GM12878 (cell line): Measurements from ENCODE around the gene DDIT4.

Experiments used
- CEBPB ChIP-seq, 2 experiments: fragments of 150-350 bp in 1 of 2; IDR thresholded peaks; 2 replicates each; pipeline ENCODE4 v1.6.1; 2012 to 2014; ENCODE audit warnings: low read depth in 2 of 2, low read length in 2 of 2, borderline replicate concordance in 1 of 2, inconsistent platforms in 1 of 2
- ESRRA ChIP-seq: IDR thresholded peaks from 2 replicates; pipeline ENCODE4 v1.6.1; 2012; ENCODE audit warnings: mild to moderate bottlenecking, low read length, improper control_type of control experiment
- EZH2 ChIP-seq: IDR thresholded peaks from 2 replicates; pipeline ENCODE4 v1.6.1; 2012; ENCODE audit warnings: low read depth, mild to moderate bottlenecking, control low read depth, inconsistent platforms, low read length, borderline replicate concordance; ENCODE audit not compliant: control insufficient read depth
- HDGF ChIP-seq: fragments of 450-650 bp; IDR thresholded peaks from 2 replicates; pipeline ENCODE4 v1.6.1; 2016; ENCODE audit warnings: antibody characterized with exemption
- IKZF2 ChIP-seq, 2 experiments: fragments of 450-650 bp; IDR thresholded peaks; 2 replicates each; pipeline ENCODE4 v1.6.1; 2017; ENCODE audit warnings: mild to moderate bottlenecking in 2 of 2, moderate library complexity in 2 of 2
- POLR2A ChIP-seq: IDR thresholded peaks from 2 replicates; pipeline ENCODE4 v1.6.1; 2011; ENCODE audit warnings: low read depth, mild to moderate bottlenecking, low read length
- ZNF24 ChIP-seq: fragments of 450-650 bp; IDR thresholded peaks from 2 replicates; pipeline ENCODE4 v1.6.1; 2017; ENCODE audit warnings: antibody characterized with exemption, mild to moderate bottlenecking
- TF ChIP-seq, protein P1 (sequence below): fragments of 450-650 bp; formaldehyde crosslinking; IDR thresholded peaks from 2 replicates; pipeline ENCODE4 v1.4.0; 2022; ENCODE audit warnings: mild to moderate bottlenecking, moderate library complexity
- TF ChIP-seq, protein P2 (sequence below): IDR thresholded peaks from 2 replicates; pipeline ENCODE4 v1.6.1; 2012; ENCODE audit warnings: low read depth, low read length, improper control_type of control experiment
- TF ChIP-seq, protein P3 (sequence below): fragments of 450-650 bp; formaldehyde crosslinking; IDR thresholded peaks from 2 replicates; pipeline ENCODE4 v1.5.0; 2022; ENCODE audit warnings: mild to moderate bottlenecking, missing genetic modification characterization
- TF ChIP-seq, protein P4 (sequence below): fragments of 450-650 bp; IDR thresholded peaks from 2 replicates; pipeline ENCODE4 v1.6.1; 2016; ENCODE audit warnings: mild to moderate bottlenecking, moderate library complexity, borderline replicate concordance
- TF ChIP-seq, protein P5 (sequence below), 3 experiments: IDR thresholded peaks in 2 of 3; conservative IDR thresholded peaks in 1 of 3; 2 replicates each; pipeline ENCODE4 v1.5.1; 2011; ENCODE audit warnings: low read depth in 3 of 3, low read length in 3 of 3, mild to moderate bottlenecking in 3 of 3, control low read depth in 2 of 3, moderate library complexity in 2 of 3, inconsistent platforms in 1 of 3, mixed read lengths in 1 of 3; ENCODE audit not compliant: control insufficient read depth in 2 of 3, insufficient read depth in 1 of 3; ENCODE audit errors: extremely low read depth in 1 of 3
- TF ChIP-seq, protein P6 (sequence below): IDR thresholded peaks from 2 replicates; pipeline ENCODE4 v1.6.1; 2011; ENCODE audit warnings: low read depth, low read length, improper control_type of control experiment, borderline replicate concordance

DNA sequence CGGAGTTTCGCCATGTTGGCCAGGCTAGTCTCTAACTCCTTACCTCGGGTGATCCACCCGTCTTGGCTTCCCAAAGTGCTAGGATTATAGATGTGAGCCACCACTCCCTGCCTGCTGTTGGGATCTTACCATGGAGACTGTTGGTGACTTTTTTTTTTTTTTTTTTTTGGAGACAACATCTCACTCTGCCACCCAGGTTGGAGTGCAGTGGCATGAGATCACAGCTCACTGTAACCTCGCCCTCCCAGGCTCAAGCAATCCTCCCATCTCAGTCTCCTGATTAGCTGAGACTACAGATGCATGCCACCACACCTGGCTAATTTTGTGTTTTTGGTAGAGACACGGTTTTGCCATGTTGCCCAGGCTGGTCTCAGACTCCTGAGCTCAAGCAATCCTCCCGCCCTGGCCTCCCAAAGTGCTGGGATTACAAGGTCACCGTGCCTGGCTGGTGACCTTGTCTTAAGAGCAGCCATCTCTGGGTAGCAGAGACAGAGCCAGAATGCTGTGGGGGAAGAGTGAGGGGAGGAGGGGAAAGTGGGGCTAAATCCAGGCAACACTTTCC lies 32.0 kb upstream of the DDIT4 start:
- TF ChIP-seq, protein P1, sequence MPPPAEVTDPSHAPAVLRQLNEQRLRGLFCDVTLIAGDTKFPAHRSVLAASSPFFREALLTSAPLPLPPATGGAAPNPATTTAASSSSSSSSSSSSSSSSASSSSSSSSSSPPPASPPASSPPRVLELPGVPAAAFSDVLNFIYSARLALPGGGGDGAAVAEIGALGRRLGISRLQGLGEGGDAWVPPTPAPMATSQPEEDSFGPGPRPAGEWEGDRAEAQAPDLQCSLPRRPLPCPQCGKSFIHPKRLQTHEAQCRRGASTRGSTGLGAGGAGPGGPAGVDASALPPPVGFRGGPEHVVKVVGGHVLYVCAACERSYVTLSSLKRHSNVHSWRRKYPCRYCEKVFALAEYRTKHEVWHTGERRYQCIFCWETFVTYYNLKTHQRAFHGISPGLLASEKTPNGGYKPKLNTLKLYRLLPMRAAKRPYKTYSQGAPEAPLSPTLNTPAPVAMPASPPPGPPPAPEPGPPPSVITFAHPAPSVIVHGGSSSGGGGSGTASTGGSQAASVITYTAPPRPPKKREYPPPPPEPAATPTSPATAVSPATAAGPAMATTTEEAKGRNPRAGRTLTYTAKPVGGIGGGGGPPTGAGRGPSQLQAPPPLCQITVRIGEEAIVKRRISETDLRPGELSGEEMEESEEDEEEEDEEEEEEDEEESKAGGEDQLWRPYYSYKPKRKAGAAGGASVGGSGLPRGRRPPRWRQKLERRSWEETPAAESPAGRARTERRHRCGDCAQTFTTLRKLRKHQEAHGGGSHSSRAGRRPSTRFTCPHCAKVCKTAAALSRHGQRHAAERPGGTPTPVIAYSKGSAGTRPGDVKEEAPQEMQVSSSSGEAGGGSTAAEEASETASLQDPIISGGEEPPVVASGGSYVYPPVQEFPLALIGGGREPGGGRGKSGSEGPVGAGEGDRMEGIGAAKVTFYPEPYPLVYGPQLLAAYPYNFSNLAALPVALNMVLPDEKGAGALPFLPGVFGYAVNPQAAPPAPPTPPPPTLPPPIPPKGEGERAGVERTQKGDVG, result no peak
- TF ChIP-seq ZNF24 (no peak), IKZF2 (IDR thresholded peaks at IDR 0.05) (no peak), CEBPB (IDR thresholded peaks at IDR 0.05; ENCODE audit: borderline replicate concordance in 1 of 2, low read depth in 2 of 2, low read length in 2 of 2) (no peak), ESRRA (no peak), HDGF (no peak), EZH2 (no peak), POLR2A (no peak)
- TF ChIP-seq, protein P2, sequence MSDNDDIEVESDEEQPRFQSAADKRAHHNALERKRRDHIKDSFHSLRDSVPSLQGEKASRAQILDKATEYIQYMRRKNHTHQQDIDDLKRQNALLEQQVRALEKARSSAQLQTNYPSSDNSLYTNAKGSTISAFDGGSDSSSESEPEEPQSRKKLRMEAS, result no peak
- TF ChIP-seq, protein P3, sequence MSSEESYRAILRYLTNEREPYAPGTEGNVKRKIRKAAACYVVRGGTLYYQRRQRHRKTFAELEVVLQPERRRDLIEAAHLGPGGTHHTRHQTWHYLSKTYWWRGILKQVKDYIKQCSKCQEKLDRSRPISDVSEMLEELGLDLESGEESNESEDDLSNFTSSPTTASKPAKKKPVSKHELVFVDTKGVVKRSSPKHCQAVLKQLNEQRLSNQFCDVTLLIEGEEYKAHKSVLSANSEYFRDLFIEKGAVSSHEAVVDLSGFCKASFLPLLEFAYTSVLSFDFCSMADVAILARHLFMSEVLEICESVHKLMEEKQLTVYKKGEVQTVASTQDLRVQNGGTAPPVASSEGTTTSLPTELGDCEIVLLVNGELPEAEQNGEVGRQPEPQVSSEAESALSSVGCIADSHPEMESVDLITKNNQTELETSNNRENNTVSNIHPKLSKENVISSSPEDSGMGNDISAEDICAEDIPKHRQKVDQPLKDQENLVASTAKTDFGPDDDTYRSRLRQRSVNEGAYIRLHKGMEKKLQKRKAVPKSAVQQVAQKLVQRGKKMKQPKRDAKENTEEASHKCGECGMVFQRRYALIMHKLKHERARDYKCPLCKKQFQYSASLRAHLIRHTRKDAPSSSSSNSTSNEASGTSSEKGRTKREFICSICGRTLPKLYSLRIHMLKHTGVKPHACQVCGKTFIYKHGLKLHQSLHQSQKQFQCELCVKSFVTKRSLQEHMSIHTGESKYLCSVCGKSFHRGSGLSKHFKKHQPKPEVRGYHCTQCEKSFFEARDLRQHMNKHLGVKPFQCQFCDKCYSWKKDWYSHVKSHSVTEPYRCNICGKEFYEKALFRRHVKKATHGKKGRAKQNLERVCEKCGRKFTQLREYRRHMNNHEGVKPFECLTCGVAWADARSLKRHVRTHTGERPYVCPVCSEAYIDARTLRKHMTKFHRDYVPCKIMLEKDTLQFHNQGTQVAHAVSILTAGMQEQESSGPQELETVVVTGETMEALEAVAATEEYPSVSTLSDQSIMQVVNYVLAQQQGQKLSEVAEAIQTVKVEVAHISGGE (CRISPR knock-in tag), result no peak
- TF ChIP-seq, protein P4, sequence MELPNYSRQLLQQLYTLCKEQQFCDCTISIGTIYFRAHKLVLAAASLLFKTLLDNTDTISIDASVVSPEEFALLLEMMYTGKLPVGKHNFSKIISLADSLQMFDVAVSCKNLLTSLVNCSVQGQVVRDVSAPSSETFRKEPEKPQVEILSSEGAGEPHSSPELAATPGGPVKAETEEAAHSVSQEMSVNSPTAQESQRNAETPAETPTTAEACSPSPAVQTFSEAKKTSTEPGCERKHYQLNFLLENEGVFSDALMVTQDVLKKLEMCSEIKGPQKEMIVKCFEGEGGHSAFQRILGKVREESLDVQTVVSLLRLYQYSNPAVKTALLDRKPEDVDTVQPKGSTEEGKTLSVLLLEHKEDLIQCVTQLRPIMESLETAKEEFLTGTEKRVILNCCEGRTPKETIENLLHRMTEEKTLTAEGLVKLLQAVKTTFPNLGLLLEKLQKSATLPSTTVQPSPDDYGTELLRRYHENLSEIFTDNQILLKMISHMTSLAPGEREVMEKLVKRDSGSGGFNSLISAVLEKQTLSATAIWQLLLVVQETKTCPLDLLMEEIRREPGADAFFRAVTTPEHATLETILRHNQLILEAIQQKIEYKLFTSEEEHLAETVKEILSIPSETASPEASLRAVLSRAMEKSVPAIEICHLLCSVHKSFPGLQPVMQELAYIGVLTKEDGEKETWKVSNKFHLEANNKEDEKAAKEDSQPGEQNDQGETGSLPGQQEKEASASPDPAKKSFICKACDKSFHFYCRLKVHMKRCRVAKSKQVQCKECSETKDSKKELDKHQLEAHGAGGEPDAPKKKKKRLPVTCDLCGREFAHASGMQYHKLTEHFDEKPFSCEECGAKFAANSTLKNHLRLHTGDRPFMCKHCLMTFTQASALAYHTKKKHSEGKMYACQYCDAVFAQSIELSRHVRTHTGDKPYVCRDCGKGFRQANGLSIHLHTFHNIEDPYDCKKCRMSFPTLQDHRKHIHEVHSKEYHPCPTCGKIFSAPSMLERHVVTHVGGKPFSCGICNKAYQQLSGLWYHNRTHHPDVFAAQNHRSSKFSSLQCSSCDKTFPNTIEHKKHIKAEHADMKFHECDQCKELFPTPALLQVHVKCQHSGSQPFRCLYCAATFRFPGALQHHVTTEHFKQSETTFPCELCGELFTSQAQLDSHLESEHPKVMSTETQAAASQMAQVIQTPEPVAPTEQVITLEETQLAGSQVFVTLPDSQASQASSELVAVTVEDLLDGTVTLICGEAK, result no peak
- TF ChIP-seq, protein P5, sequence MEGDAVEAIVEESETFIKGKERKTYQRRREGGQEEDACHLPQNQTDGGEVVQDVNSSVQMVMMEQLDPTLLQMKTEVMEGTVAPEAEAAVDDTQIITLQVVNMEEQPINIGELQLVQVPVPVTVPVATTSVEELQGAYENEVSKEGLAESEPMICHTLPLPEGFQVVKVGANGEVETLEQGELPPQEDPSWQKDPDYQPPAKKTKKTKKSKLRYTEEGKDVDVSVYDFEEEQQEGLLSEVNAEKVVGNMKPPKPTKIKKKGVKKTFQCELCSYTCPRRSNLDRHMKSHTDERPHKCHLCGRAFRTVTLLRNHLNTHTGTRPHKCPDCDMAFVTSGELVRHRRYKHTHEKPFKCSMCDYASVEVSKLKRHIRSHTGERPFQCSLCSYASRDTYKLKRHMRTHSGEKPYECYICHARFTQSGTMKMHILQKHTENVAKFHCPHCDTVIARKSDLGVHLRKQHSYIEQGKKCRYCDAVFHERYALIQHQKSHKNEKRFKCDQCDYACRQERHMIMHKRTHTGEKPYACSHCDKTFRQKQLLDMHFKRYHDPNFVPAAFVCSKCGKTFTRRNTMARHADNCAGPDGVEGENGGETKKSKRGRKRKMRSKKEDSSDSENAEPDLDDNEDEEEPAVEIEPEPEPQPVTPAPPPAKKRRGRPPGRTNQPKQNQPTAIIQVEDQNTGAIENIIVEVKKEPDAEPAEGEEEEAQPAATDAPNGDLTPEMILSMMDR (IDR thresholded peaks at IDR 0.05 in 2 of 3, conservative IDR thresholded peaks at IDR 0.05 in 1 of 3; ENCODE audit: control insufficient read depth in 2 of 3, extremely low read depth in 1 of 3, insufficient read depth in 1 of 3, low read depth in 3 of 3, low read length in 3 of 3), result no peak
- TF ChIP-seq, protein P6, sequence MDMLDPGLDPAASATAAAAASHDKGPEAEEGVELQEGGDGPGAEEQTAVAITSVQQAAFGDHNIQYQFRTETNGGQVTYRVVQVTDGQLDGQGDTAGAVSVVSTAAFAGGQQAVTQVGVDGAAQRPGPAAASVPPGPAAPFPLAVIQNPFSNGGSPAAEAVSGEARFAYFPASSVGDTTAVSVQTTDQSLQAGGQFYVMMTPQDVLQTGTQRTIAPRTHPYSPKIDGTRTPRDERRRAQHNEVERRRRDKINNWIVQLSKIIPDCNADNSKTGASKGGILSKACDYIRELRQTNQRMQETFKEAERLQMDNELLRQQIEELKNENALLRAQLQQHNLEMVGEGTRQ, result no peak
